Loucy (cell line): Measurements from ENCODE around the gene ZNF423.

ENCODE experiments used
- H2AFZ ChIP-seq: fragments of 200-600 bp; sonication (generic); 2 replicates; pipeline ENCODE4 v1.6.0; 2016; ENCODE audit warnings: antibody characterized with exemption, mild to moderate bottlenecking, low read length, moderate library complexity
- H3F3A ChIP-seq: fragments of 200-600 bp; 2 replicates; pipeline ENCODE4 v1.6.0; 2016; ENCODE audit warnings: antibody characterized with exemption, low read depth, mild to moderate bottlenecking
- H3K27me3 ChIP-seq: fragments of 200-600 bp; sonication (generic); 2 replicates; pipeline ENCODE4 v1.6.1; 2014; ENCODE audit warnings: low read length, mild to moderate bottlenecking; ENCODE audit not compliant: insufficient read depth, poor library complexity, severe bottlenecking
- H3K36me3 ChIP-seq: fragments of 200-600 bp; sonication (generic); 2 replicates; pipeline ENCODE4 v1.6.1; 2016; ENCODE audit warnings: low read length; ENCODE audit not compliant: insufficient read depth
- H3K4me1 ChIP-seq: fragments of 200-600 bp; sonication (generic); 2 replicates; pipeline ENCODE4 v1.5.1; 2014; ENCODE audit warnings: low read length, mild to moderate bottlenecking; ENCODE audit not compliant: insufficient read depth, poor library complexity, severe bottlenecking
- H3K4me2 ChIP-seq: fragments of 200-600 bp; sonication (generic); 2 replicates; pipeline ENCODE4 v1.6.0; 2014; ENCODE audit warnings: antibody characterized with exemption, low read length, low read depth, mild to moderate bottlenecking; ENCODE audit not compliant: poor library complexity, severe bottlenecking
- H3K4me3 ChIP-seq: fragments of 200-600 bp; sonication (generic); 2 replicates; pipeline ENCODE4 v1.5.1; 2014; ENCODE audit warnings: low read length, mild to moderate bottlenecking, mixed read lengths; ENCODE audit not compliant: poor library complexity, severe bottlenecking
- H3K79me2 ChIP-seq: fragments of 200-600 bp; sonication (generic); 2 replicates; pipeline ENCODE4 v1.6.1; 2014; ENCODE audit warnings: low read length; ENCODE audit not compliant: insufficient read depth
- H3K9ac ChIP-seq: fragments of 200-600 bp; sonication (generic); 2 replicates; pipeline ENCODE4 v1.6.0; 2014; ENCODE audit warnings: mild to moderate bottlenecking, low read depth, low read length, moderate library complexity; ENCODE audit not compliant: poor library complexity, severe bottlenecking
- H3K9me2 ChIP-seq: fragments of 200-600 bp; sonication (generic); replicated peaks from 2 replicates; pipeline ENCODE4 v1.6.1; 2016; ENCODE audit warnings: low read depth, low read length, mixed read lengths
- H3K9me3 ChIP-seq: fragments of 200-600 bp; sonication (generic); 2 replicates; pipeline ENCODE4 v1.6.1; 2014; ENCODE audit warnings: mild to moderate bottlenecking, antibody characterized with exemption, low read length, low read depth; ENCODE audit not compliant: insufficient read depth
- H4K20me1 ChIP-seq: fragments of 200-600 bp; sonication (generic); 2 replicates; pipeline ENCODE4 v1.6.0; 2014; ENCODE audit warnings: antibody characterized with exemption, low read length, mild to moderate bottlenecking; ENCODE audit not compliant: insufficient read depth, poor library complexity, severe bottlenecking
- EZH2phosphoT487 ChIP-seq: fragments of 200-600 bp; IDR thresholded peaks from 2 replicates; pipeline ENCODE4 v1.6.1; 2018; ENCODE audit warnings: antibody characterized with exemption, mild to moderate bottlenecking, moderate library complexity, borderline replicate concordance
- TF ChIP-seq, protein P1 (sequence below): fragments of 200-600 bp; sonication (generic); conservative IDR thresholded peaks from 2 replicates; pipeline ENCODE4 v1.5.1; 2014; ENCODE audit warnings: mild to moderate bottlenecking, antibody characterized with exemption, low read length

Gene ZNF423

DNA sequence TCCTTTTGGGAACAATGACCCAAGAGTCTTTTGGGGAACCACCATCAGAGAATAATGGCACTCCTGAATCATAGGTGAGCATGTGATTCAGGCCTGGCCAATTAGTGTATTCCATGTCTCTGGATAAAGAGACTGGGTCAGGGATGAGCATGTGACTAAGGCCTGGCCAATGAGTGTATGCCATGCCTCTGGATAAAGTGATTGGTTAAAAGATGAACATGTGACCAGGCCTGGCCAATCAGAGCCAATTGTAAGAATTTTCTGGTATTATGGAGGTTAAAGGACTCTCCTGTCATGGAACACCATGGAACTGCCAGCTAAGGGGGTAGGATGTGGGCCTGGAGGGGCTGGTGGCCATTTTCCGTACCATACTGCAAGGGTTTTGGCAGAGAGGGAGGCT is 288.0 kb downstream of the ZNF423 start:
- Histone ChIP-seq H2AFZ (no peak overlapping the region), H3K4me2 (no peak overlapping the region), H3K9me2 (no peaks in the 10 kb centered on the region), H3F3A (no peaks in the 10 kb centered on the region), H3K79me2 (no peaks in the 10 kb centered on the region), H4K20me1 (no peaks in the 10 kb centered on the region), H3K9me3 (no peaks in the 10 kb centered on the region), H3K4me3 (no peak overlapping the region), H3K36me3 (no peaks in the 10 kb centered on the region), H3K27me3 (no peaks in the 10 kb centered on the region), H3K9ac (no peak overlapping the region), H3K4me1 (no peaks in the 10 kb centered on the region)
- TF ChIP-seq EZH2phosphoT487: no peak
- TF ChIP-seq, protein P1, sequence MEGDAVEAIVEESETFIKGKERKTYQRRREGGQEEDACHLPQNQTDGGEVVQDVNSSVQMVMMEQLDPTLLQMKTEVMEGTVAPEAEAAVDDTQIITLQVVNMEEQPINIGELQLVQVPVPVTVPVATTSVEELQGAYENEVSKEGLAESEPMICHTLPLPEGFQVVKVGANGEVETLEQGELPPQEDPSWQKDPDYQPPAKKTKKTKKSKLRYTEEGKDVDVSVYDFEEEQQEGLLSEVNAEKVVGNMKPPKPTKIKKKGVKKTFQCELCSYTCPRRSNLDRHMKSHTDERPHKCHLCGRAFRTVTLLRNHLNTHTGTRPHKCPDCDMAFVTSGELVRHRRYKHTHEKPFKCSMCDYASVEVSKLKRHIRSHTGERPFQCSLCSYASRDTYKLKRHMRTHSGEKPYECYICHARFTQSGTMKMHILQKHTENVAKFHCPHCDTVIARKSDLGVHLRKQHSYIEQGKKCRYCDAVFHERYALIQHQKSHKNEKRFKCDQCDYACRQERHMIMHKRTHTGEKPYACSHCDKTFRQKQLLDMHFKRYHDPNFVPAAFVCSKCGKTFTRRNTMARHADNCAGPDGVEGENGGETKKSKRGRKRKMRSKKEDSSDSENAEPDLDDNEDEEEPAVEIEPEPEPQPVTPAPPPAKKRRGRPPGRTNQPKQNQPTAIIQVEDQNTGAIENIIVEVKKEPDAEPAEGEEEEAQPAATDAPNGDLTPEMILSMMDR: no peak

DNA sequence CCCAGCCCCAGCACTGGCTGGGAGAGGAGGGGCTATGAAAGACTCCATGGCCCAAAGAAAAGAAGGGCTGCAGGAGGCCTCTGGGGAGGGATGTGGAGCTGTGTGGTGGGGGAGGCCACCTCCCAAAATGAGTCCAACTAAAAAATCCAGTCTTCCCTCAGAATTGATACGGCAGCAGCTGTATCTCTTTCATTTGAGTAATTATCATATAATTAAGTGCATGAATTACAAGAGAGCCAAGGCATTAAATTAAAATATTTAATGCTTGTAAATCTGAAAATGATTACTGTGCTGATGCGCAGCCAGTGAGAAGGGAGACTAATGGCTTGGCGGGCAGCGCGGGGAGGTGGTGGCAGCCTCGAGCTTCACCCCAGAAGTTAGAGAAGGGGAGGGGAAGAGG is 289.5 kb downstream of the ZNF423 start:
- Histone ChIP-seq H3K27me3 (no peaks in the 10 kb centered on the region), H3K36me3 (no peaks in the 10 kb centered on the region), H2AFZ (no peak overlapping the region), H3K9me3 (no peaks in the 10 kb centered on the region), H3K4me2 (no peak overlapping the region), H3K9me2 (no peaks in the 10 kb centered on the region), H4K20me1 (no peaks in the 10 kb centered on the region), H3K9ac (no peak overlapping the region), H3K4me3 (no peak overlapping the region), H3F3A (no peaks in the 10 kb centered on the region), H3K4me1 (no peaks in the 10 kb centered on the region), H3K79me2 (no peaks in the 10 kb centered on the region)
- no peak for TF ChIP-seq EZH2phosphoT487
- TF ChIP-seq, protein P1: no peak

DNA sequence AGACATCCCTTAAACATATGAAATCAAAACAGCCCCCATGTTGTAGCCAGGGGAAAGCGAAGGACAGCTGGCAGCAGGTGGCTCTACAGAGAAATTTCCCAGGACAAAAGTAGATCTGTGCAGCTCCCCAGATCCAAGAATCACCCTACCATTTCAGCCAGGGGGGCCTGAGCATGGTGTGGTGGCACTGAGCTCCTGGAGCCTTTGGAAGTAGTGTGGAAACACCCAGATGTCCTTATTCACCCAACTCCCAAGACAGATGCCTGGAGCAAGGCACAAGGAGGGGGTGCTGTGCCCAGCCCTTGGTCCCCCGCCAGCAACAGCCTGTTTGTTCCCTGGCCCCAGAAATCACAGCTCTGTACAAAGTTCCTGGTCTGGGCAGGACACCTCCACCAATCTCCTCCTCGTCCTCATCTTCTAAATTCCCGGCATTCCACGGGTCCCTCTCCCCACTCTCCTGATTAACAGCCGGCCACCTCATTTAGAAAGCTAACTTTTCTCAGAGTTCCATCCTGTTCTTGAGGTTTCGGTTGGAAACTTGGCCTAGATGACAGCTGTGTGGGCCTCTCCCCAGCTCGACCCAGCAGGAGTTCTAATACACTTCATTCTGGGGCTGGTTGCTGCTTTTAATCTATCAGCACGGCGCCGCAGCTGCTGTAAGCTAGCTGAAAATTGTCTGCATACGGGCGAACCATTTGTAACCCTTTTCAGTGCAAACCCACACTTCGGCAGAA is 291.2 kb downstream of the ZNF423 start:
- no peaks in the 10 kb centered on the region for H3K9me3 ChIP-seq
- H3K4me3 ChIP-seq: no peak overlapping the region
- H3F3A ChIP-seq: no peaks in the 10 kb centered on the region
- H4K20me1 ChIP-seq: no peaks in the 10 kb centered on the region
- no peaks in the 10 kb centered on the region for H3K36me3 ChIP-seq
- no peaks in the 10 kb centered on the region for H3K9me2 ChIP-seq
- TF ChIP-seq EZH2phosphoT487: no peak
- TF ChIP-seq, protein P1: no peak
- H3K4me2 ChIP-seq: no peak overlapping the region
- no peaks in the 10 kb centered on the region for H3K79me2 ChIP-seq
- no peak overlapping the region for H3K9ac ChIP-seq
- H2AFZ ChIP-seq: no peak overlapping the region
- H3K4me1 ChIP-seq: no peaks in the 10 kb centered on the region
- H3K27me3 ChIP-seq: no peaks in the 10 kb centered on the region
